ENCODE data around the gene ACOT4.
"Not testable (repeated sequence)": the region's sequence is repeated elsewhere in the genome, so short reads cannot be mapped to it uniquely, and the experiment has no call there.

Gene ACOT4

GRCh38 chr14:73591690-73592449 is at the start of gene ACOT4:
TSS of gene ACOT4 (plus strand) at chr14:73591873. CDS start at chr14:73591960, 87 bp downstream.
- DNase-seq, result no peak

- not testable (repeated sequence) for DNase-seq
Measured at GRCh38 chr14:73542961-73543360, 48.7 kb upstream of the ACOT4 start.

- DNase-seq, result not testable (repeated sequence)
Measured at GRCh38 chr14:73545353-73545752, 46.3 kb upstream of the ACOT4 start.

- DNase-seq, result not testable (repeated sequence)
Measured at GRCh38 chr14:73549097-73549496, 42.6 kb upstream of the ACOT4 start.

DNA sequence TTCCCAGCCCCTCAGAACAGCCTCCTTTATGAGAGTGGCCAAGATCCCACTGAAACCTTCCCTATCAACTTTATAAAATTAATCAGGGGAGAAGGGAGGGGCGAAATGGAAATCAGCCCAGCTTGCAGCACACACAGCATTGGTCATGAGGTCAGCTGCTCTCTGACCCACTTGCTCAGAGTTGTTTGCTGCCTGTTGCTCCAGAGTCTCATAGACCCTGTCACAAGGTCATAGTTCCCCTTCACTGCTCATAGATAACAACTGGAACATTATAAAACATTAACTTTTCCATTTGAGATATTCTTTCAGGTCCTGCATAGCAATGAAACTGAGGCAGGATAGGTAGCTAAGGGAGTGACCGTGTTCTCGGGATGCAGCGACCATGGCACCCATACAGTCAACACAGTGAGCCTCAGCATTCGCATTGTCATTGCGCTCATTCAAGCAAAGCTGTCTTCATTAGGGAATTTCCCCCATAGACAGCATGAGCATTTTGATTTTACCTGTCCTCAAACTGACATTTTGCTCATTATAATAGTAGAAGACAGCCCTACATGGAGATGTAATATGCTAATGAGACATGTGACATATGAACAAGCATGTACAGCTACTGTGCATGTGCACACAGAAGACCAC is 41.7 kb upstream of the ACOT4 start:
- not testable (repeated sequence) for DNase-seq

GRCh38 chr14:73553845-73554244 is 37.8 kb upstream of the ACOT4 start:
- no peak for DNase-seq

GRCh38 chr14:73557201-73557600 is 34.5 kb upstream of the ACOT4 start:
- DNase-seq, result not testable (repeated sequence)

- not testable (repeated sequence) for DNase-seq
Measured at GRCh38 chr14:73558238-73558637, 33.4 kb upstream of the ACOT4 start.

- not testable (repeated sequence) for DNase-seq
Measured at GRCh38 chr14:73562256-73562655, 29.4 kb upstream of the ACOT4 start.

- DNase-seq, result not testable (repeated sequence)
Measured at GRCh38 chr14:73562696-73563095, 29.0 kb upstream of the ACOT4 start.

DNA sequence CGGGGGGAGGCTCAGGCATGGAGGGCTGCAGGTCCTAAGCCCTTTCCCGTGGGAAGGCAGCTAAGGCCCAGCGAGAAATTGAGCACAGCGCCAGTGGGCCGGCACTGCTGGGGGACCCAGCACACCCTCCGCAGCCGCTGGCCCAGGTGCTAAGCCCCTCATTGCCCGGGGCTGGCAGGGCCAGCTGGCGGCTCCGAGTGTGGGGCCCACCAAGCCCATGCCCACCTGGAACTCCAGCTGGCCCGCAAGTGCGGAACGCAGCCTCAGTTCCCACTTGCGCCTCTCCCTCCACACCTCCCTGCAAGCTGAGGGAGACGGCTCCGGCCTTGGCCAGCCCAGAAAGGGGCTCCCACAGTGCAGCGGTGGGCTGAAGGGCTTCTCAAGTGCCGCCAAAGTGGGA is 25.2 kb upstream of the ACOT4 start:
- DNase-seq, result not testable (repeated sequence)

DNA sequence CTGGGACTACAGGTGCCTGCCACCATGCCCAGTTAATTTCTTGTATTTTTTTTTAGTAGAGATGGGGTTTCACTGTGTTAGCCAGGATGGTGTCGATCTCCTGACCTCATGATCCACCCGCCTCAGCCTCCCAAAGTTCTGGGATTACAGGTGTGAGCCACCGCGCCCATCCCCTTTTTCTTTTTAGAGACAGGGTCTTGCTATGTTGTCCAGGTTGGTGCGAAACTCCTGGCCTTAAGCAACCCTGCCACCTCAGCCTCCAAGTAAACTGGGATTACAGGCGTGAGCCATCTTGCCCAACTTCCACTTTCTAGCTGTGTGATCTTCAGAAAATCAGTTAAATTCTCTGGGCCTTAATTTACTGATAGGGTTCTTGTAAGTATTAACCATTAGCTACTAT is 24.7 kb upstream of the ACOT4 start:
- DNase-seq, result not testable (repeated sequence)

DNA sequence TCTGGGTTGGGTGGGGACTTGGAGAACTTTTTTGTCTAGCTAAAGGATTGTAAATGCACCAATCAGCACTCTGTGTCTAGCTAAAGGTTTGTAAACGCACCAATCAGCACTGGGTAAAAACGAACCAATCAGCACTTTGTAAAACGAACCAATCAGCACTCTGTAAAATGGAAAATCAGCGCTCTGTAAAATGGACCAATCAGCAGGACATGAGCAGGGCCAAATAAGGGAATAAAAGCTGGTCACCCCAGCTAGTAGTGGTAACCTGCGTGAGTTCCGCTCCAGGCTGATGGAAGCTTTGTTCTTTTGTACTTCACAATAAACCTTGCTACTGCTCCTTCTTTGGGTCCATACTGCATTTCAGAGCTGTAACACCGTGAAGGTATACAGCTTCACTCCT is 24.3 kb upstream of the ACOT4 start:
- DNase-seq, result no peak

DNA sequence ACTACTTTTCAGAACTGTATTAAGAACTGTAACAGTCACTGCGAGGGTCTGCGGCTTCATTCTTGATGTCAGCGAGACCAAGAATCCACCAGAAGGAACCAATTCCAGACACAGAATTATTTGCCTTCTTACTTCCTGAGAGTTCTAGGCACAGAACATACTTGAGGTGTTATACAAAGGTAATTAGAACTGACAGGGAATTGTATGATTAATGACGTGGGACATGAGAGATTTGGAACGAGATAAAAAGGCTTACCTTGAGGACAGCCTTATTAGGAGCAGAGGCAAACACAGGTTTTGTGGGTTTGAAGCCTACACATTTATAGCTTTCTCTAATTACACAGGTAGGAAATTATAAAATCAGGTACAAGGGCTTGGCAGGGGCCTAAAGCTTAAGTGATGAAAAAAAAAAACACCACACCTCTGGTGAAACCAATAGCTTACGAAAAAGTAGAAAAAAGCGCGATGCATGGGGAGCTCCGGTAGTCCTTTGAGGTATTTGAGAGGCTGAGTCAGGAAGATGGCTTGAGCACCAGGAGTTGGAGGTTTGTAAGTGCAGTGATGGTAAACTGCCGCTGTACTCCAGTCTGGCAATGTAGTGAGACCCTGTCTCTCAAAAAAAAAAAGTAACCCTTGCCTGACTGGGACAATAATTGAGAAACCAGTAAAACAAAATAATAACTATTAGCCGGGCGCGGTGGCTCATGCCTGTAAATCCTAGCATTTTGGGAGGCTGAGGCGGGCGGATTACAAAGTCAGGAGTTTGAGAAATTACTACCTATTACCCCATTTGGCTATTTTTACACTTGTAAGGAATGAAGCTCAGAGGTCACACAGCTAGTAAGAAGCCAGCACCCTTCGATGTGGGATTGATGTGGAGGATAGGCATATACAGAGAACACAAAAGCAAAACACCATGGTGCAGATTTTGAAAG is 23.5 kb upstream of the ACOT4 start:
- peak in 1 of 2 experiments; percentile 14 for DNase-seq

DNA sequence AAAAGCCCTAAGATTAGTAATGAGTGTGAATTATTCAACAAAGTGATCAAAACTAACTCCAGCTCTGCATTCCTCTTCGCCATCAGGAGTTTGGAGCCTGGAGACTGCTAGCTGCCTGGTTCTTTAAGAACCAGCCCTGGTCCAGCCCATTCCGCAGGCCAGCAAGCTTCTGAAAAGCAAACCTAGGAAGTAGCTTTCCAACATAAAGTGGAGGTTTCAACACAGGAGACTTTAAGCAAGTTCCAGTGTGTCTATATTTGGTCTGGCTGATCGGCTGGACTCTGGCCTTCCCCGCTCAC is 22.8 kb upstream of the ACOT4 start:
- not testable (repeated sequence) for DNase-seq

DNA sequence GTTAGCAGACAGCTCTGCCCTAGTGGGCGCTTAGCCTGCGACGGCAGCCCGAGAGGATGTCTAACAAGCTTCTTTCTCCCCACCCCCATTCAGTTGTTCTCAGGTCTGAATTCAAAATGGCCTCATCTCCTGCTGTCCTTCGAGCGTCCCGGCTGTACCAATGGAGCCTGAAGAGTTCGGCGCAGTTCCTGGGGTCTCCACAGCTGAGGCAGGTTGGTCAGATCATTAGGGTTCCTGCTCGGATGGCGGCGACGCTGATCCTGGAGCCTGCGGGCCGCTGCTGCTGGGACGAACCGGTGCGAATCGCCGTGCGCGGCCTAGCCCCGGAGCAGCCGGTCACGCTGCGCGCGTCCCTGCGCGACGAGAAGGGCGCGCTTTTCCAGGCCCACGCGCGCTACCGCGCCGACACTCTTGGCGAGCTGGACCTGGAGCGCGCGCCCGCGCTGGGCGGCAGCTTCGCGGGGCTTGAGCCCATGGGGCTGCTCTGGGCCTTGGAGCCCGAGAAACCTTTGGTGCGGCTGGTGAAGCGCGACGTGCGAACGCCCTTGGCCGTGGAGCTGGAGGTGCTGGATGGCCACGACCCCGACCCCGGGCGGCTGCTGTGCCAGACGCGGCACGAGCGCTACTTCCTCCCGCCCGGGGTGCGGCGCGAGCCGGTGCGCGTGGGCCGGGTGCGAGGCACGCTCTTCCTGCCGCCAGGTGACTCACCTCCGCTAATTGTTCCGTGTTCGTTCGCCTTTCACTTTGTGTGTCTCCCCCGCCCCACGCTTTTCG is 22.3 kb upstream of the ACOT4 start, which contains the start of gene ACOT2:
TSS of gene ACOT2 (plus strand) at position 29 of the 774 bp plus-strand sequence. CDS start at position 57, 28 bp downstream.
- peak; percentile 76 to 85 for DNase-seq

DNA sequence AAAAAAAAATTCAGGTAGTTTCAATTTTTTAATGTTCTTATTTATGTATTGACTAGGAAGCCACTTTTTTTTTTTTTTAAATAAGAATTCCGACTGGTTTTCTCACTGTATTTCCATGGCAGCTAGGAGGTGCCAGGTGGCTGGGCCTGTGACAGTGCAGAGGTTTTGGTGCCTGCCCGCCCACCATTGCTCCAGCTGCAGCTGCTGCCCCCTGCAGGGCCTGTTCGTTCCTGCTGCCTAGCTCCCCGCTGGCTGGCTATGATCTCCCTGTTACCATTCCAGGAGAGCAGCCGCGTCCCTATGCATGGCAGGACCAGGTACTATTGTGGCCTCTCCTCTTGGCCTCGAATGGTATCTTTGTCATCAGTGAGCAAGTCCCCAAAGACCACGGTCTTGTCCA is 20.8 kb upstream of the ACOT4 start:
- peak; percentile 16 to 40 for DNase-seq

DNA sequence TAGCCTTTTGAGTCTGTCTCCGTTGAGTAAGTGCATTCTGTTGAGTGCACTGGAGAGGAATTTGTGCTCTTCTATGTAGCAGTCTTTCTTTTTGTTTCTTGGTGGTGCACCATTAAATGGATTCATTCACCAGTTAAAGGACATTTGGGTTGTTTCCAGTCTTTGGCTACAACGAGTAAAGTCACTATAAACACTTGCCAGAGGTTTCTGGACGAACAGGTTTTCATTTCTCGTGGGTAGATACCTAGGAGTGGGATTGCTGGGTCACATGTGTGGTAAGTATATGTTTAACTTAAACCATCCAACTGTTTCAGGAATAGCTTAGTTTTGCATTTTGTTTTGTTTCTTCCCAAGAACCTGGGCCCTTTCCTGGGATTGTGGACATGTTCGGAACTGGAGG is 18.6 kb upstream of the ACOT4 start:
- DNase-seq, result not testable (repeated sequence)

GRCh38 chr14:73573740-73574139 is 17.9 kb upstream of the ACOT4 start:
- not testable (repeated sequence) for DNase-seq

DNA sequence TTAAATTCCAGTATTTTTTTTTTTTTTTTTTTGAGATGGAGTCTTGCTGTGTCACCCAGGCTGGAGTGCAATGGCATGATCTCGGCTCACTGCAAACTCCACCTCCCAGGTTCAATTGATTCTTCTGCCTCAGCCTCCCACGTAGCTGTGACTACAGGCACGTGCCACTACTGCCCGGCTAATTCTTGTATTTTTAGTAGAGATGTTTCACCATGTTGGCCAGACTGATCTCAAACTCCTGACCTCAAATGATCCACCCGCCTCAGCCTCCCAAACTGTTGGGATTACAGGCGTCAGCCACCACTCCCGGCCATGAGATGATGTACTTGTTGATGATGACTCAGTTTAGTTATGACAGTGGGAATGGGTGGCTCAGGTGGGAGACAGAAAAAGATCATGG is 17.4 kb upstream of the ACOT4 start:
- DNase-seq, result not testable (repeated sequence)

GRCh38 chr14:73576391-73576790 is 15.3 kb upstream of the ACOT4 start:
- no peak for DNase-seq

GRCh38 chr14:73577214-73577613 is 14.5 kb upstream of the ACOT4 start:
- DNase-seq, result not testable (repeated sequence)

All from NCI-H446 (cell line).